ENCODE data around the gene MAN2A1.

DNA sequence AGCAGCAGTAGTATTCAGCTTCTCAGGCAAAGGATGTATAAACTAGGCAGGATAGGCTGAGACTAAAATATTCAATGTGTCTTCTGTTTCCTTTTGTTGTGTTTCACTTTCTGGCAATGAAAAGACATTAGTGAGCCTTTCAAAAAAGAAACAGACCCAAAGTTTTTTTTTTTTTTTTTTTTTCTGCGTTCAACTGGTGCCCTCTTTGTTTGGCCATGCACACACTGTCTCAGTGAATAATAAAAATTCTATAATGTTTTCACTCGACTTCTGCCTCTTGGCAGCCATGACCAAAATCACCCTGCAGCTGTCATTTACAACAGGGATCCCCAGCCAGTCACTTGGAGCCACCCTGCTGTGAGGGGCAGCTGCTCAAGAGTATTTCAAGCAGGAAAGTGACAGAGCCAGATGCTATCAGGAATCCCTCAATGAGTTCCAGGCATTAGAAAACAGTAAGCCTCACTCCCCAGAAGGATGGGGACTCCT is 44.0 kb upstream of the MAN2A1 start:
- TF ChIP-seq EZH2 (IDR thresholded peaks at IDR 0.05; ENCODE audit: borderline replicate concordance, insufficient read depth, low read length, poor library complexity, severe bottlenecking) (no peak), EP300 (conservative IDR thresholded peaks at IDR 0.05; ENCODE audit: poor library complexity, severe bottlenecking) (no peak), SMC3 (conservative IDR thresholded peaks at IDR 0.05; ENCODE audit: poor library complexity) (no peak), POLR2AphosphoS5 (IDR thresholded peaks at IDR 0.05) (no peak)
- TF ChIP-seq, protein P1, sequence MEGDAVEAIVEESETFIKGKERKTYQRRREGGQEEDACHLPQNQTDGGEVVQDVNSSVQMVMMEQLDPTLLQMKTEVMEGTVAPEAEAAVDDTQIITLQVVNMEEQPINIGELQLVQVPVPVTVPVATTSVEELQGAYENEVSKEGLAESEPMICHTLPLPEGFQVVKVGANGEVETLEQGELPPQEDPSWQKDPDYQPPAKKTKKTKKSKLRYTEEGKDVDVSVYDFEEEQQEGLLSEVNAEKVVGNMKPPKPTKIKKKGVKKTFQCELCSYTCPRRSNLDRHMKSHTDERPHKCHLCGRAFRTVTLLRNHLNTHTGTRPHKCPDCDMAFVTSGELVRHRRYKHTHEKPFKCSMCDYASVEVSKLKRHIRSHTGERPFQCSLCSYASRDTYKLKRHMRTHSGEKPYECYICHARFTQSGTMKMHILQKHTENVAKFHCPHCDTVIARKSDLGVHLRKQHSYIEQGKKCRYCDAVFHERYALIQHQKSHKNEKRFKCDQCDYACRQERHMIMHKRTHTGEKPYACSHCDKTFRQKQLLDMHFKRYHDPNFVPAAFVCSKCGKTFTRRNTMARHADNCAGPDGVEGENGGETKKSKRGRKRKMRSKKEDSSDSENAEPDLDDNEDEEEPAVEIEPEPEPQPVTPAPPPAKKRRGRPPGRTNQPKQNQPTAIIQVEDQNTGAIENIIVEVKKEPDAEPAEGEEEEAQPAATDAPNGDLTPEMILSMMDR (IDR thresholded peaks at IDR 0.05; ENCODE audit: poor library complexity, severe bottlenecking): no peak
- TF ChIP-seq, protein P2, sequence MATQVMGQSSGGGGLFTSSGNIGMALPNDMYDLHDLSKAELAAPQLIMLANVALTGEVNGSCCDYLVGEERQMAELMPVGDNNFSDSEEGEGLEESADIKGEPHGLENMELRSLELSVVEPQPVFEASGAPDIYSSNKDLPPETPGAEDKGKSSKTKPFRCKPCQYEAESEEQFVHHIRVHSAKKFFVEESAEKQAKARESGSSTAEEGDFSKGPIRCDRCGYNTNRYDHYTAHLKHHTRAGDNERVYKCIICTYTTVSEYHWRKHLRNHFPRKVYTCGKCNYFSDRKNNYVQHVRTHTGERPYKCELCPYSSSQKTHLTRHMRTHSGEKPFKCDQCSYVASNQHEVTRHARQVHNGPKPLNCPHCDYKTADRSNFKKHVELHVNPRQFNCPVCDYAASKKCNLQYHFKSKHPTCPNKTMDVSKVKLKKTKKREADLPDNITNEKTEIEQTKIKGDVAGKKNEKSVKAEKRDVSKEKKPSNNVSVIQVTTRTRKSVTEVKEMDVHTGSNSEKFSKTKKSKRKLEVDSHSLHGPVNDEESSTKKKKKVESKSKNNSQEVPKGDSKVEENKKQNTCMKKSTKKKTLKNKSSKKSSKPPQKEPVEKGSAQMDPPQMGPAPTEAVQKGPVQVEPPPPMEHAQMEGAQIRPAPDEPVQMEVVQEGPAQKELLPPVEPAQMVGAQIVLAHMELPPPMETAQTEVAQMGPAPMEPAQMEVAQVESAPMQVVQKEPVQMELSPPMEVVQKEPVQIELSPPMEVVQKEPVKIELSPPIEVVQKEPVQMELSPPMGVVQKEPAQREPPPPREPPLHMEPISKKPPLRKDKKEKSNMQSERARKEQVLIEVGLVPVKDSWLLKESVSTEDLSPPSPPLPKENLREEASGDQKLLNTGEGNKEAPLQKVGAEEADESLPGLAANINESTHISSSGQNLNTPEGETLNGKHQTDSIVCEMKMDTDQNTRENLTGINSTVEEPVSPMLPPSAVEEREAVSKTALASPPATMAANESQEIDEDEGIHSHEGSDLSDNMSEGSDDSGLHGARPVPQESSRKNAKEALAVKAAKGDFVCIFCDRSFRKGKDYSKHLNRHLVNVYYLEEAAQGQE (IDR thresholded peaks at IDR 0.05; ENCODE audit: borderline replicate concordance): no peak

Data from neural cell (in vitro differentiated cells).